NCI-H446 (cell line): ENCODE data around the gene VCY.
"Not testable (repeated sequence)": the region's sequence is repeated elsewhere in the genome, so short reads cannot be mapped to it uniquely, and the experiment has no call there.

Experiments used
- DNase-seq, 2 experiments: peaks; one replicate each; lab custom pipeline; 2025; lab: John Stamatoyannopoulos, UW

Gene VCY

DNA sequence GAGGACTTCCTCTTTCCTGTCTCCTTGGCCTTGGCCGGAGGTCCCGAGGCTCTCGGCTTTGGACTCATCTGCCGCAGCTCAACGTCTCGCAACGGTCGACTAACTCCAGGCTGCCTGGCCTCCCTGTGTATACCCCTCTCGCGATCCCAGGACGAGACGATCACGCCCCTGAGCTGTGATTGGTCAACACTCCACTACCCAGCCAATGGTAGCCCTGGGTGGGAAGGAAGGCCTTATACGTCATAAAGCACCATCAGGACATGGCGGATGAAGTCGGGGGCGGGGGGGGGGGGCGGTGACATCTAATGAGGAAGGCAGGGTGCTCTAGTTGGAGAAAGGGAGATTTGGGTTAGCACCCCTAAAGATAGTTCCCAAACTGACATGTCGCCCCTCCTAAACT, at the start of gene VCY:
VCY (minus strand) TSS at position 101 of the 400 bp plus-strand sequence; CDS start at position 68, 33 bp downstream.
- DNase-seq: not testable (repeated sequence)

DNA sequence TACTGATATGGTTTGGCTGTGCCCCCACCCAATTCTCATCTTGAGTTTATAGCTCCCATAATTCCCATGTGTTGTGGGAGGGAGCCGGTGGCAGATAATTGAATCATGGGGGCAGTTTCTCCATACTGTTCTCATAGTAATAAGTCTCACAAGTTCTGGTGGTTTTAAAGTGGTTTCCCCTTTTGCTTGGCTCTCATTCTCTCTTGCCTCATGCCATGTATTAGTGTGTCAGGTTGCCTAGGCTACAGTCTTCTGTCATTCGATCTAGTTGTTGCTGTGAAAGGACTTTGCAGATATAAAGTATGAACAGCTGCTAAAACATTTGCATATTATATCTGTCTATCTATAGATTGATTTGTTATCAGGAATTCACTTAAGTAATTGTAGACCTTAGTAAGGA, 44.1 kb upstream of the VCY start:
- not testable (repeated sequence) for DNase-seq

DNA sequence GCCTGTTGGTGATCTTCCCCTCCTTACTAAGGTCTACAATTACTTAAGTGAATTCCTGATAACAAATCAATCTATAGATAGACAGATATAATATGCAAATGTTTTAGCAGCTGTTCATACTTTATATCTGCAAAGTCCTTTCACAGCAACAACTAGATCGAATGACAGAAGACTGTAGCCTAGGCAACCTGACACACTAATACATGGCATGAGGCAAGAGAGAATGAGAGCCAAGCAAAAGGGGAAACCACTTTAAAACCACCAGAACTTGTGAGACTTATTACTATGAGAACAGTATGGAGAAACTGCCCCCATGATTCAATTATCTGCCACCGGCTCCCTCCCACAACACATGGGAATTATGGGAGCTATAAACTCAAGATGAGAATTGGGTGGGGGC, 25.6 kb upstream of the VCY start:
- DNase-seq: not testable (repeated sequence)

DNA sequence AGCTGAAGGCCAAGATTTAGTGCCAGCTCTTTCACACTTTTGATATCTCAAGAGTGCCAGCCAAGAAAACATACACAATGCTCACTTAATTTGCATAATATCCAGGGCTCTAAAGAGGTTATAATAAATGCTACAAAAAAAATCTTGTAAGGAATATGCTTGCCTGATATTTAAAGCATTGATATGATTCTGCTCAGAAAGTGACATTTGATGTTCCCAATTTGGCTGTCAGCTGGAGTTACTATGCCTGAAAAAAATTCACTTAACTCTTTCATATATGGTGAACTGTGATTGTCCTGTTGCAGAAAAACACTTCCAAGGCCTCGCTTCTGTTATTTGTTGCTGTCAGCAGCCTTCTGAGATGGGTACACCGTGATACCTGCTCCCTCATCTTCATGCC, 43.9 kb downstream of the VCY start:
- not testable (repeated sequence) for DNase-seq
